HG03025 (cell line): ENCODE results near the gene CNST.
"Not testable (repeated sequence)": the region's sequence is repeated elsewhere in the genome, so short reads cannot be mapped to it uniquely, and the experiment has no call there.

Source experiments
- ATAC-seq: cut with Tn5 transposase; IDR thresholded peaks from one replicate; pipeline ENCODE4 v1.9.1; 2021; ENCODE audit warnings: mild to moderate bottlenecking, moderate library complexity; ENCODE audit not compliant: unreplicated experiment, low FRiP score

The CNST gene

DNA sequence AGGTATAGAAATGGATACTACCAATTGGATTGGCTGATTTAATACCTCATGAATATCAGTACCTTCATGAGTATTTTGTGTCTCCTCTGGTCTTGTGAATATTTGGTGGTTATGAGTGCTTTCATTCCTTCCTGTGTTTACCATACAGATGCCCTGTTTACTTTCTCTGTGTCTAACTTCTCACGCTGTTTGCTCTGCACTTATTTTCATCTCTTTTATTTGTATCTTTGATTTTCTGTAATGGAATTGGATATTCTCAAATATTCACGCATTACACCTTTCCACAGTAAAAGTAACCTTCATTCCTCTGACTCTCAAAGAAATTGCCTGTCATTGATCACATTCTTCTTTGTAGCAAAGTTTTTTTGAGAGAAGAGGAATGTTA is 16.8 kb downstream of the CNST start:
- ATAC-seq: no peak

- no peak for ATAC-seq
Observed at GRCh38 chr1:246583448-246584185, 17.4 kb downstream of the CNST start.

GRCh38 chr1:246587032-246587431 is 20.8 kb downstream of the CNST start:
- ATAC-seq: no peak

DNA sequence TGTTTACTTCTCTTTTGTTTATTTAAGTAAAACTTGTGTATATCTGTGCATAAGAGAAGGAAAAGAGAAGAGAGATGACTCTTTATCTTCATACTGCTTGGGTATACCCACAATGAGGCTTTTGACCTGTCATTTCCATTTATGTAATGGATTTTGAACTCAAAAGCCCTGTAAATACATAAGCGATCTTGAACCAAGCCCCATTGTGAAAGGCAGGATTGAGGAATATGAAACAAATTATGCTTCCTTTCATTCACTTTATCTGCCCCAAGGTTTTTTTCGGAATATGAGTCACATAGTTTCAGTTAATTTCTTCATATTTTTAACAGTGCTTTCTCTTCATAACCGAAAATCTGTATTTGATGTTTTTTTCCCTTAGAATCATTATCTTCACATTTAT is 21.4 kb downstream of the CNST start:
- no peak for ATAC-seq

GRCh38 chr1:246588159-246588721 is 22.0 kb downstream of the CNST start:
- no peak for ATAC-seq

GRCh38 chr1:246589919-246590318 is 23.7 kb downstream of the CNST start:
- not testable (repeated sequence) for ATAC-seq

DNA sequence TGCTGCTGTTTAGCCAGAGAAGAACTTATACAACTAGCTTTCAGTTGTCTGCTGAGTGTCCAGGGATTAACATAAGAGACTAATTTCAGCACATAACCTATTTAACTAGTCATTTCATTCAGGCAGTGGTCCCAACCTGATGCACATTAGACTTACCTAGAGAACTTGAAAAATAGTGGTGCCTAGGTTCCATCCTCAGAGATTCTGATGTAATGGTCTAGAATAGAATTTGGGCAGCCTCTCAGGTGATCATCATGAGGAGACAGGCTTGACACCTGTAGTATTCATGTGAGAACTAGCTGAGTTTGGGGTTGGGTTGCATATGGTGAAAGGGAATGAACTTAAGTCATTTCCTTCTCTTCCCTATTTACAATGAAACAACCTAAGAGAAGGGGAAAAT is 24.8 kb downstream of the CNST start:
- ATAC-seq: peak; percentile 33

- peak; percentile 89 for ATAC-seq
Observed at GRCh38 chr1:246591504-246591903, 25.2 kb downstream of the CNST start.

DNA sequence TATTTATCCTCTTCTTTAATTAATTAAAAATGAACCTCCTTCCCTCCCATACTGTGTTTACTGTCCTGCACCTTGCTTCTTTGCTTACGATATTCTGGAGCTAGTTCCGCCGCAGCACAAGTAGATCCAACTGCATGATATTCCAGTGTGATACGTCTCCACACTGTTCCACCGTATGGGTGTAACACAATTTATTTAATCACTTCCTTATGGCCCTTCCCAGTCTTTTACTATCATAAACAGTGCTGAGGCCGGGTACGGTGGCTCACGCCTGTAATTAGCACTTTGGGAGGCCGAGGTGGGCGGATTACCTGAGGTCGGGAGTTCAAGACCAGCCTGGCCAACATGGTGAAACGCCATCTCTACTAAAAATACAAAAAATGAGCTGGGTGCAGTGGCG is 25.7 kb downstream of the CNST start:
- no peak for ATAC-seq

GRCh38 chr1:246592695-246593094 is 26.4 kb downstream of the CNST start:
- ATAC-seq: no peak

- no peak for ATAC-seq
Observed at GRCh38 chr1:246595146-246595545, 28.9 kb downstream of the CNST start.

GRCh38 chr1:246597340-246597739 is 31.1 kb downstream of the CNST start:
- ATAC-seq: no peak

GRCh38 chr1:246597971-246598370 is 31.7 kb downstream of the CNST start:
- no peak for ATAC-seq

DNA sequence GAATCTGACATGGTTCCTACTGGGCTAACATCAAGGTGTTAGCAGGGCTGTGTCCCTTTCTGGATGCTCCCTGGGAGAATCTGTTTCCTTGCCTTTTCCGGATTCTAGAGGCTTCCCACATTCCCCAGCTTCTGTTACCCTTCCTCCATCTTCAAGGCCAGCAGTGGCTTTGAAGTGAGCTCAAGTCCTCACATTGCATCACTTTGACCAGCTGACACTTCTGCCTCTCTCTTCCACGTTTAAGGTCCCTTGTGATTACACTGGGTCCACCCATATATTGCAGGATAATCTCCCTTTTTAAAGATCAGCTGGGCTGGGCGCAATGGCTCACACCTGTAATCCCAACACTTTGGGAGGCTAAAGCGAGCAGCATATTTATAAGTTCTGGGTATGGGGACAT is 33.1 kb downstream of the CNST start:
- ATAC-seq: no peak

DNA sequence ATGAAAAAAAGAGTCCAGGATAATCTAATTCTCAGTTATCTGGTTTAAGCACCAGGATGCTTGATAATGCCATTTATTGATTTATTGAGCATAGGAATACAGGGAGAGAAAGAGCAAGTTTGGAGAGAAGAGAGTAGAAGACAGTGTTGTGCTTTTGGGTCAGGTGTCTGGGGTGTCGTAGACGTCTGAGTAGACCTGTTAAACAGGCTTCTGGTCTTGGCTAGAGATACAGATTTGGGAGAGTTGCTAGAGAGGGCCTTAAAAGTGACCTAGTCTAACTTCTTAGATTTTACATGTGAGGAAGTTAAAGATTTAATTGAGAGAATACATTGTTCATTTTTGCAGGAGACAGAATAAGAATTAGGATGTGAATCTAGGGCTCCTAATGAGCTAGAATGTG is 34.3 kb downstream of the CNST start:
- no peak for ATAC-seq

GRCh38 chr1:246602194-246602593 is 35.9 kb downstream of the CNST start:
- no peak for ATAC-seq

GRCh38 chr1:246605231-246605630 is 39.0 kb downstream of the CNST start:
- not testable (repeated sequence) for ATAC-seq

DNA sequence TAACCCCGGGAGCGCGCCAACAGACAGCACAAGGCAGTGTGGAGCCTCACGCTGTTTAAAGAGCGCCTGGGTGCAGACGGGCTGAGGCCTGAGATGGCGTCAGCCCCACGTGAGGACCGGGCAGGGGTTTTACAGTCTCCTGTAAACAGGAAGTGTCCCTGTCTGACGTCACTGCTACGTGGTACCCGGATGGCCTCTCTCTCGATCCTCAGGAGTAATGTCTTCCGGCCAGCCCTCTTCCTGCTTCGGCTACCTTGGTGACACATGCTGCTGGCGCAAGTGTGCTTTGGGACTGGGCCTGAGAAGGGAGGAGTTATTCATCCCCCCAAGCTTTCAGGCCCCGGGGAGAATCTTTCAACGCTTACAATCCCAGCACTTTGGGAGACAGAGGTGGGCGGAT is 41.2 kb downstream of the CNST start:
- no peak for ATAC-seq

GRCh38 chr1:246608616-246609376 is 42.5 kb downstream of the CNST start:
- ATAC-seq: no peak

DNA sequence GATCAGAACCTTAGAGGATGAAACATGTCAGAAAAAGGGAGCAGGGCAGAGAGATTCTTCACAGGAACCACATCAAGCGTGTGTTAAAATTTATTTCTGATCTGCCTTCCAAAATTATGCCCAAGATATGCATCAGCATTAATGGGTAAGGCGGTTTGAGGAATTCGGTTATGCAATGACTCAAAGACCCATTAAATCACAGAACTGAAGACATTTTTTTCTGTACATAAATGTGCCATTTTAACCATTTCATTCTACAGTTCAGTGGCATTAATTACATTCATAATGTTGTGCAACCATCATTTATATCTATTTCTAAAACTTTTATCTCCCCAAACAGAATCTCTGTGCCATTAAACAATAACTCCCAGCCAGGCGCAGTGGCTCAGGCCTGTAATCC is 43.4 kb downstream of the CNST start:
- ATAC-seq: no peak

DNA sequence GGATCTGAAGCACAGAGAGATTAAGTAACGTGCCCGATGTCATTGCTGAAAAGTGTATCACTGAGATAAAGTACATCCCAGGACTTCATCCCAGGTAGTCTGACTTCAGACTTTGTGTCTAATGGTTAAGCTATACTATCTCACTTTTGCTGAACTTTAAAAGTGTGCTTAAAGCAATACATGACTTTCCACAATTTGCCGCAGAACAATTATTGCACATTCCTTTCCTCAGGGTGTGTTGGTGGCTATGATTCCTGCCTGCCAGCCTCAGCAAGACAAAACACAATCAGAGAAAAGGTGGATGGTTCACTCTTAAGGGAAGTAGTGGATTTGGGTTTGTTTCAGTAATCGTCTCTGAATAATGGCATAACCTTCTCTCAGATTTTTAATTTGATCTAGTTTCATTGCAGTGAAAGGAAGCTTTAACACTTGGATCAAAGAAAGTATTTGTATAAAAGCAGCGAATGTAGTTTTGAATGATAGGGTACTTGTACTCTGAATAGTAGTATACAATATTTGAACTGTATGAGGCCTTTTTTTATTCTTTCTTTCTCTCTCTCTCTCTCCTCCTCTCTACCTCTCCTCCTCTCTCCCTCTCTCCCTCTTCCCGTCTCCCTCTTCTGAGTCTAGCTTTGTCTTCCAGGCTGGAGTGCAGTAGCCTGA is 47.0 kb downstream of the CNST start:
- ATAC-seq: no peak
